PFSK-1 (cell line): ENCODE data around the gene CFAP410.

Source experiments
- POLR2AphosphoS5 ChIP-seq: IDR thresholded peaks from 2 replicates; pipeline ENCODE4 v1.6.1; 2012; ENCODE audit warnings: low read depth, mild to moderate bottlenecking, control low read depth, low read length, moderate library complexity
- TAF1 ChIP-seq: IDR thresholded peaks from 2 replicates; pipeline ENCODE4 v1.6.1; 2012; ENCODE audit warnings: low read length, control low read depth, borderline replicate concordance; ENCODE audit not compliant: insufficient read depth

DNA sequence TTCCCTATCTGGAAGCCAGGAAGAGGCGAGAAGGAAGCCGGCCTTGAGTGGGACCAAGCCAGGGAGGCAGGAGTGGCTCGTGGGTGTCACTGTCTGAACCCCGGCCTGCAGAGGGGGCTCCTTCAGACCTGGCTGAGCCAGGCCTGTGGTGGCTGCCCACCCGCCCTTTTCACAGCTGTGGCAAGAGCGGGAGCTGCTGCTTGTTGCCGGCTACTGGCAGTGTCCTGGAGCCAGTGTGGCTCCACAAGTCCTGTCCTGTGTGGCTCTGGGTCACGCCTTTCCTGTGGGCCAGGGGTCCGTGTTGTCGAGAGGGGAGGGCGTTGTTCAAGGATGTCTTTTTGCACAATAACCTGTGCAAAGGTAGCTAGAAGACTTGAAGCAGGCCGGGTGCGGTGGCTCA lies 38.0 kb downstream of the CFAP410 start:
- TF ChIP-seq TAF1: no peak
- TF ChIP-seq POLR2AphosphoS5: no peak
